GM12891 (cell line): Measurements from ENCODE around the gene LRRC1.

Experiments
- DNase-seq: peaks from one replicate; pipeline ENCODE4 v3.0.0; 2011; ENCODE audit warnings: low spot score; ENCODE audit not compliant: insufficient read length
- FAIRE-seq: peaks from 2 replicates; lab custom pipeline; 2011; peaks lifted over from hg19 to GRCh38; lab: Jason Lieb, UNC
- PAX5 ChIP-seq: IDR thresholded peaks from 2 replicates; pipeline ENCODE4 v1.6.1; 2011; ENCODE audit warnings: low read length, moderate library complexity, mild to moderate bottlenecking; ENCODE audit not compliant: insufficient read depth, severe bottlenecking
- POLR2A ChIP-seq: IDR thresholded peaks from 2 replicates; pipeline ENCODE4 v1.6.1; 2011; ENCODE audit warnings: low read depth, low read length, control low read depth
- POLR2AphosphoS5 ChIP-seq: IDR thresholded peaks from 2 replicates; pipeline ENCODE4 v1.6.1; 2011; ENCODE audit warnings: low read depth, low read length, control low read depth
- POU2F2 ChIP-seq: IDR thresholded peaks from 2 replicates; pipeline ENCODE4 v1.6.1; 2011; ENCODE audit warnings: low read depth, mild to moderate bottlenecking, control low read depth, low read length, moderate library complexity
- SPI1 ChIP-seq: IDR thresholded peaks from 2 replicates; pipeline ENCODE4 v1.6.1; 2011; ENCODE audit warnings: low read depth, low read length, control low read depth
- TAF1 ChIP-seq: IDR thresholded peaks from 2 replicates; pipeline ENCODE4 v1.6.1; 2011; ENCODE audit warnings: low read depth, low read length, control low read depth

Gene LRRC1

DNA sequence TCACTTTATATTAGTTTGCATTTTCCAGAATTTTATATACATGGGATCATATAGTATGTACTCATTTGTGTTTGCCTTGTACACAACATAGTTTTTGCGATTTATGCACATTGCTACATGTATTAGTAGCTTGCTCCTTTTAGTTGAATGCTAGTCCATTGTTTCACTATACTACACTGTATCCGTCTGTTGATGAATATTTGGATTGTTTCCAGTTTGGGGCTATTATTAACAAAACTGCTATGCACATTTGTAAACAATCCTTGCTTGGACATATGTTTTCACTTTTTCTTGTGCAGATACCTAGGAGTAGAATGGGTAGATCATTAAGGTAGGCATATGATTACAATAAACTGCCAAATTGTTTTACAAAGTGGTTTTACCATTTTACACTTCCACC is 3.9 kb upstream of the LRRC1 start:
- no peak for DNase-seq
- no peak for TF ChIP-seq SPI1
- TF ChIP-seq PAX5, result no peak
- TF ChIP-seq POU2F2, result no peak
- TF ChIP-seq POLR2A, result no peak
- TF ChIP-seq TAF1, result no peak
- no peak for TF ChIP-seq POLR2AphosphoS5
- no peak for FAIRE-seq

GRCh38 chr6:53792016-53792415 is 2.8 kb upstream of the LRRC1 start:
- TF ChIP-seq POLR2A, result no peak
- TF ChIP-seq SPI1, result no peak
- no peak for TF ChIP-seq TAF1
- TF ChIP-seq POLR2AphosphoS5, result no peak
- TF ChIP-seq PAX5, result no peak
- TF ChIP-seq POU2F2, result no peak
- no peak for FAIRE-seq
- no peak for DNase-seq

DNA sequence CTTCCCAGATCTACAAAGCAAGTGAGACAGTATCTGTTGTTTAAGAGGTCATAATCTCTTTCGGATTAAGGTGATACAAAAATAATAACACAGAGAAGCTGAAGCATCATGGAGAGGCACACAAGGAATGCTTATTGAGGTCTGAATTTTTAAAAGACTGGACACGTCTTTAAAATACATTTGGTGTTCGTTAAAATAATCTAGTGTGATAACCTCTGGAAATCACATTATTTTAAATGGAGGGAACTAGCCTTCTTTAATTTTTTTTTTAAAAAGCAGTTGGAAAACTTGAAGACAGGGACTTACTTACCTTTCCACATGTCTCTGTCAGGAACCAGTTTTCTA is 1.9 kb upstream of the LRRC1 start:
- no peak for FAIRE-seq
- DNase-seq, result no peak

DNA sequence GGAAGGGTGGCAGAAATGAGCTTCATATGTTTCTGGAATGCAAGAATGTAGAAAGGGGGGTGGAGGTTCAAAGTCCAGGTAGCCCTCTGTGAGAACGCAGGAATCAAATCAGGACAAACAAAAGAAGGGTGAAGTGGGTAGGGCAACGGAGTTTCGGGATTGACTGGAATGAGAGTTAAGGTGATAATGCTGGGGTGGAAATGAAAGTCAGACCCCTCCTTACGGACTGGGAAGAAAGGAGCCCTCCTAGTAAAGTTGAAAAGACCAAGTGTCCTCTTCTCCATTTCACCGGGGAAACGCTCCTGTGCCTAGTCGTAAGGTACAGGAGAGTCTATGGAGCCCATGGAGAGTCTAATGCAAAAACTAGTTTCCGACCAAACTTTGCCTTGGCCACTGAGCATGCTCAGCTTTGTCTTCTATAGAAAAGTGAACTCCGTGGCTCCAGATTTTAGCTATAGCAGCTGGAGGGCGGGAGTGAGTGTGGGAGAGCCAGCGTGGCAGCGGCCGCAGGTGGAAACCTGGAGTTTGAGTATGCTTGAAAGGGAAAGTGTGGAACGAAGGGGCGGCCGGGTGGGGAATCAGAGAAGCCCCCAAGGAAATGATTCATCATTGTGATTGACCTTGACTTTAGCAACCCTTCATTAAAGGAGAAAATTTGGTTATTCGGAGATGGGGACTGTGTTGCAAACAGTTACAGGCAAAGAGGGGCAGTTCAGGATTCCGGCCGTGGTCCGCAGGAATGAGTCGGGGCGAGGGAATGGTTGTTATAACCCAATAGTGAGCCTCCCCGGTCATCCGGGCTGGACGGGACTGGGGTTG is 1.3 kb upstream of the LRRC1 start:
- no peak for TF ChIP-seq POLR2A
- no peak for TF ChIP-seq POU2F2
- no peak for TF ChIP-seq SPI1
- TF ChIP-seq TAF1, result no peak
- no peak for FAIRE-seq

More for the DNA sequence above, 1.9 kb upstream of the LRRC1 start:
- no peak for TF ChIP-seq POLR2AphosphoS5
- TF ChIP-seq TAF1, result no peak
- no peak for TF ChIP-seq POU2F2
- TF ChIP-seq PAX5, result no peak
- TF ChIP-seq POLR2A, result no peak
- TF ChIP-seq SPI1, result no peak

GRCh38 chr6:53794137-53794719 is 577 bp upstream of the LRRC1 start:
- TF ChIP-seq PAX5 (no peak), POLR2A (no peak), SPI1 (no peak), POU2F2 (no peak)
- DNase-seq, result no peak
- FAIRE-seq, result no peak

More for the DNA sequence above, 1.3 kb upstream of the LRRC1 start:
- DNase-seq, result no peak

DNA sequence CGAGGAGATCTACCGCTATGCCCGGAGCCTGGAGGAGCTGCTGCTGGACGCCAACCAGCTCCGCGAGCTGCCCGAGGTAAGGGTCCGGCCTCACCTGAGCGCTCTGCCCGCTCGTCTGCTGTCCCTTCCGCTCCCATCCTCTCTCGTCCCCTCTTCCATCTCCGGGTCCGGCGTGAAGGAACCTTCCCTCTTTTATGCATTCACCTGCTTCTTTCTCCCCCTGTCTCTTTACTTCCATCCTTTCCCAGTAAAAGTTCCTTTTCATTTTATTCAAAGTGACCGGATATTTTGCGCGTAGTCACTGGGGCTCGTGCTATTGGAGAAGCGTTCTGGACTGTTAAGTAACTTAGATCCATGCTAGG is 516 bp downstream of the LRRC1 start:
- TF ChIP-seq SPI1 (no peak), POU2F2 (no peak), PAX5 (no peak), POLR2AphosphoS5 (no peak)
- FAIRE-seq, result no peak
- no peak for DNase-seq

DNA sequence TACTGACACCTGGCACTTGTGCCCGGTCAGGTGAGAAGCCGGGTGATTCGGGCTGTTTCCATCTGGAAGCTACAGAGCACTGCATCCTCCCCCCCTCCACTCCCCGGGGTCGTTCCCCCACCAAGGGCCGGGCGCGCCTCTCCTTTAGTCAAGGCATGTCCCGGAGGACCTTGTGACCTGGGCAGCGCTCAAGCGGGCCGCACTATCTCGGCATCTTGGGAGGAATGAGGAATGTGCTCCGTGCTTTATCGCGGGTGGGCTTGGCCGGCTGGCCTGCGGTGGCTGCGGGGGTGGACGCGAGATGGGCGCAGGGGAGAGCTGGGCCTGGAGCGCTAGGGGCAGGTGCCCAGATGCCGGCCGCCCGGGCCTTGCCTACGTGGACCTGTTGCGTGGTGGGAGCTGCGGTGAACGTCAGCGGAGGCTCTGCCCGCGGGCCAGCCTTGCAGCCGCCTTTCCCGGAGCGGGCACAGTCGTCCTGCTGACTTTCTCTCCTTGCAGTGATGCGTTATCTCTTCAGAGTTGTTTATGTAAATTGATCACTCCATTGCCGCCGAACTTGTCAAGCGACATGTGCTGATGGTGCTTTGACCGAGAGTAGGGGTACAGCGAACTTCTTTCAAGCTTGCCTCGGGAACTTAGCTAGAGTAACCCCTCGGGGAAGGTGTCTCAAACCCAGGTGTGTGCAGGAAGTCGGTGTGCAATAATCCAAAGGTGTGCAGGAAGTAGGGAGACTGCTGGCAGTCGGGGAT is 1.1 kb downstream of the LRRC1 start:
- FAIRE-seq (no peak), DNase-seq (no peak)
- TF ChIP-seq TAF1 (no peak), POLR2AphosphoS5 (no peak), PAX5 (no peak), POU2F2 (no peak), SPI1 (no peak), POLR2A (no peak)

- FAIRE-seq, result no peak
- no peak for DNase-seq
- TF ChIP-seq PAX5 (no peak), POLR2AphosphoS5 (no peak), POLR2A (no peak), SPI1 (no peak), POU2F2 (no peak), TAF1 (no peak)
Measured at GRCh38 chr6:53796451-53796780, 1.6 kb downstream of the LRRC1 start.

DNA sequence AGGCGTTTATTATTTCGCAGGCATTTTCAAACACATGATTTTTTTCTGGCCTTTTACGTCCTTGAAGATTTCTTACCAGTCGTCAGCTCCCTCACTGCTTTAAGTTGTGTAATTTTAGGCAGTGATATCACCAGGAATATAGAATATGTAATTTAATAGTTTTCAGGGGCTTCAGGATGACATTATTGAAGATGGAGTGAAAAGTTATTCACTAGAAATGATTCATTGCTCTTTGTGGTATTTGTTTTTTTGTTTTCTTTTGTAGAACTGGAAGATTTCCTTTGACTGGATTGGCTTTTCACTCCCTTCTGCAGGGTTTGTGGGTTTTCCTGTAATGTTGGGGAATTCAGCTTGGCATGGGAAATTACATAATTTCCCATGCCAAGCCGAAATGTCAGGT is 2.0 kb downstream of the LRRC1 start:
- DNase-seq, result no peak
- TF ChIP-seq SPI1, result no peak
- TF ChIP-seq TAF1, result no peak
- TF ChIP-seq POU2F2, result no peak
- TF ChIP-seq PAX5, result no peak
- TF ChIP-seq POLR2A, result no peak
- no peak for TF ChIP-seq POLR2AphosphoS5
- FAIRE-seq, result no peak

GRCh38 chr6:53797304-53797703 is 2.5 kb downstream of the LRRC1 start:
- no peak for TF ChIP-seq TAF1
- no peak for TF ChIP-seq PAX5
- no peak for TF ChIP-seq SPI1
- no peak for TF ChIP-seq POU2F2
- no peak for TF ChIP-seq POLR2A
- TF ChIP-seq POLR2AphosphoS5, result no peak
- DNase-seq (no peak), FAIRE-seq (no peak)
